ENCODE measurements around the gene FAM120AOS.

FAM120AOS gene

GRCh38 chr9:93437996-93438395, 15.4 kb downstream of the FAM120AOS start:
- DNase-seq (ENCODE audit: low spot score) = no peak

GRCh38 chr9:93436655-93437407, 16.6 kb downstream of the FAM120AOS start:
- DNase-seq (ENCODE audit: low spot score) = no peak

- no peak for DNase-seq (ENCODE audit: low spot score)
Observed at GRCh38 chr9:93436218-93436617, 17.2 kb downstream of the FAM120AOS start.

- DNase-seq (ENCODE audit: low spot score) = no peak
Observed at GRCh38 chr9:93435386-93435785, 18.0 kb downstream of the FAM120AOS start.

- no peak for DNase-seq (ENCODE audit: low spot score)
Observed at GRCh38 chr9:93434056-93434455, 19.3 kb downstream of the FAM120AOS start.

- DNase-seq (ENCODE audit: low spot score) = no peak
Observed at GRCh38 chr9:93432964-93433363, 20.4 kb downstream of the FAM120AOS start.

GRCh38 chr9:93431539-93432105, 21.8 kb downstream of the FAM120AOS start:
- no peak for DNase-seq (ENCODE audit: low spot score)

- DNase-seq (ENCODE audit: low spot score) = no peak
Observed at GRCh38 chr9:93427655-93428379, 25.6 kb downstream of the FAM120AOS start.

GRCh38 chr9:93422977-93423616, 30.3 kb downstream of the FAM120AOS start:
- DNase-seq (ENCODE audit: low spot score) = no peak

GRCh38 chr9:93419023-93419422, 34.4 kb downstream of the FAM120AOS start:
- no peak for DNase-seq (ENCODE audit: low spot score)

GRCh38 chr9:93417538-93417937, 35.8 kb downstream of the FAM120AOS start:
- DNase-seq (ENCODE audit: low spot score) = no peak

- no peak for DNase-seq (ENCODE audit: low spot score)
Observed at GRCh38 chr9:93416530-93417235, 36.7 kb downstream of the FAM120AOS start.

- DNase-seq (ENCODE audit: low spot score) = no peak
Observed at GRCh38 chr9:93415176-93415690, 38.1 kb downstream of the FAM120AOS start.

- DNase-seq (ENCODE audit: low spot score) = no peak
Observed at GRCh38 chr9:93413530-93413929, 39.9 kb downstream of the FAM120AOS start.

GRCh38 chr9:93406371-93406770, 47.0 kb downstream of the FAM120AOS start:
- no peak for DNase-seq (ENCODE audit: low spot score)

GRCh38 chr9:93398471-93398870, 54.9 kb downstream of the FAM120AOS start:
- DNase-seq (ENCODE audit: low spot score) = no peak

- no peak for DNase-seq (ENCODE audit: low spot score)
Observed at GRCh38 chr9:93397661-93398373, 55.6 kb downstream of the FAM120AOS start.
